ENCODE data around the gene POPDC3. TPM values are rescaled to one million over a fixed set of nuclear protein-coding genes. Genes with fewer than 3 reads are reported as not detected.

Gene POPDC3
- total RNA-seq, 1 donor from 2014 or later = 9.1 TPM

DNA sequence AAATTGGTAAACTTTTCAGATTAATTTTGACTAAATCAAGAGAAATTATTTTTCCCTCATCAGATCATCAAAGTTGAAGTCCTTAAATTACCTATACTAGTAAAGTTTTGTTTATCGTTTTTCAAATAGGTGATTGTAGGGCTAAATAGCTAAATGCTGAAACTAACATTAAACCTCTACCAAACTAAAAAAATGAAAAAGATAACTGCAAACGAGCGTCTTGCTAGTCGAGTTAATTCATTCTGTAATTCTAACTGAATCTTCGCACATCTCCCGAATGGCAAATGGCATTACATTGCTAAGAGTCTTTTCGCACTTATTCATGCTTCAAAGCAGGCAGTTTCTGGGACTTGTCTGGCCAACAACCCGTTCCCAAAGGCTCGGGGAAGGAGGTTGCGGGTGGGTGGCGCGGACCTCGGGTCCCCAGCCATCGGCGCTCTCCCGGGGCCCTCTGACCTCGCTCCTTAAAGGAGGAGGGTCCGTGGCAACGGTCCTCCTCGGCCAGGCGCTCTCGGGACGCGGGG, 43.8 kb downstream of the POPDC3 start:
- Mint-ChIP-seq H3K27me3 (ENCODE audit: low read depth, unreplicated experiment) (peaks cover 7% of the 10 kb centered on the region), H3K27ac (ENCODE audit: unreplicated experiment) (no peak overlapping the region), H3K36me3 (ENCODE audit: low read depth, unreplicated experiment) (no peaks in the 10 kb centered on the region), H3K4me1 (ENCODE audit: low read depth, unreplicated experiment) (no peaks in the 10 kb centered on the region), H3K9me3 (ENCODE audit: unreplicated experiment) (no peaks in the 10 kb centered on the region), H3K4me3 (ENCODE audit: unreplicated experiment) (peak overlapping the region; percentile 84)
- Histone ChIP-seq H3K27ac (ENCODE audit: low read depth, low read length) (peak overlapping the region; percentile 66), H3K4me1 (ENCODE audit: insufficient read depth, low read length) (no peaks in the 10 kb centered on the region), H3K4me3 (ENCODE audit: insufficient read depth, low read depth, low read length) (peak overlapping the region; percentile 78), H4K20me1 (ENCODE audit: insufficient read depth, low read length) (no peaks in the 10 kb centered on the region), H3K27me3 (ENCODE audit: insufficient read depth, low read length) (no peaks in the 10 kb centered on the region), H3K36me3 (ENCODE audit: insufficient read depth, low read length) (no peaks in the 10 kb centered on the region), H3K9me3 (ENCODE audit: insufficient read depth, low read depth, low read length) (no peaks in the 10 kb centered on the region), H2AFZ (ENCODE audit: low read depth, low read length) (peak overlapping the region; percentile 80), H3K4me2 (ENCODE audit: low read length) (peak overlapping the region; percentile 97), H3K9ac (ENCODE audit: low read length) (peak overlapping the region; percentile 82), H3K79me2 (ENCODE audit: insufficient read depth, low read length) (peaks cover 3% of the 10 kb centered on the region)
- FAIRE-seq (no peak), DNase-seq (ENCODE audit: low read depth) (peak; percentile 27)
- no peak for TF ChIP-seq EZH2 (IDR thresholded peaks at IDR 0.05; ENCODE audit: insufficient read depth, low read length)
- TF ChIP-seq, protein P1, sequence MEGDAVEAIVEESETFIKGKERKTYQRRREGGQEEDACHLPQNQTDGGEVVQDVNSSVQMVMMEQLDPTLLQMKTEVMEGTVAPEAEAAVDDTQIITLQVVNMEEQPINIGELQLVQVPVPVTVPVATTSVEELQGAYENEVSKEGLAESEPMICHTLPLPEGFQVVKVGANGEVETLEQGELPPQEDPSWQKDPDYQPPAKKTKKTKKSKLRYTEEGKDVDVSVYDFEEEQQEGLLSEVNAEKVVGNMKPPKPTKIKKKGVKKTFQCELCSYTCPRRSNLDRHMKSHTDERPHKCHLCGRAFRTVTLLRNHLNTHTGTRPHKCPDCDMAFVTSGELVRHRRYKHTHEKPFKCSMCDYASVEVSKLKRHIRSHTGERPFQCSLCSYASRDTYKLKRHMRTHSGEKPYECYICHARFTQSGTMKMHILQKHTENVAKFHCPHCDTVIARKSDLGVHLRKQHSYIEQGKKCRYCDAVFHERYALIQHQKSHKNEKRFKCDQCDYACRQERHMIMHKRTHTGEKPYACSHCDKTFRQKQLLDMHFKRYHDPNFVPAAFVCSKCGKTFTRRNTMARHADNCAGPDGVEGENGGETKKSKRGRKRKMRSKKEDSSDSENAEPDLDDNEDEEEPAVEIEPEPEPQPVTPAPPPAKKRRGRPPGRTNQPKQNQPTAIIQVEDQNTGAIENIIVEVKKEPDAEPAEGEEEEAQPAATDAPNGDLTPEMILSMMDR (IDR thresholded peaks at IDR 0.05; ENCODE audit: insufficient read depth, low read depth, low read length) = no peak

DNA sequence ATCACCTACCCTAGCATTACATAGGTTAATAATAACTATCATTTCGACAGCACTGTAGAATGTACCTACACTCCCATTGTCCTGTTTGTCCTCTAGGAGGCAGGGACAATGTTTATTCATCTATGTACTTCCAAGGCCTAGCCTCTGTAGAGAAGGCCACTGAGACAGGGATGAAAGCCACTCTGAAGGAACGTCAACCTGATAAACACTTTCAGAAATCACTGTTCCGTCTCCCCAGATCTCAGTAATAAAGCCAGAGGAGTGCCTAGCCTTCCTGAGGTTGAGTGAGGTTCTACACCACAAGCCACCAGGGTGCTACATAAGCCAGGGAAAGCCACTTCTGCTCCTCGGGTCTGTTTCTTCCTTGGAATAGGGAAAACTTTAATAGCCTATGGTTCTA, 44.8 kb downstream of the POPDC3 start:
- DNase-seq (ENCODE audit: low read depth) (peak; percentile 25), FAIRE-seq (no peak)
- no peak overlapping the region for H3K9ac ChIP-seq (ENCODE audit: low read length)
- H3K4me1 ChIP-seq (ENCODE audit: insufficient read depth, low read length) = no peaks in the 10 kb centered on the region
- H3K79me2 ChIP-seq (ENCODE audit: insufficient read depth, low read length) = peaks cover 3% of the 10 kb centered on the region
- no peak overlapping the region for H3K27ac Mint-ChIP-seq (ENCODE audit: unreplicated experiment)
- H3K9me3 ChIP-seq (ENCODE audit: insufficient read depth, low read depth, low read length) = no peaks in the 10 kb centered on the region
- H3K27ac ChIP-seq (ENCODE audit: low read depth, low read length) = no peak overlapping the region
- TF ChIP-seq, protein P1 (IDR thresholded peaks at IDR 0.05; ENCODE audit: insufficient read depth, low read depth, low read length) = peak; percentile 23
- no peak for TF ChIP-seq EZH2 (IDR thresholded peaks at IDR 0.05; ENCODE audit: insufficient read depth, low read length)
- H3K36me3 ChIP-seq (ENCODE audit: insufficient read depth, low read length) = no peaks in the 10 kb centered on the region
- peak overlapping the region; percentile 27 for H3K4me2 ChIP-seq (ENCODE audit: low read length)
- H3K4me1 Mint-ChIP-seq (ENCODE audit: low read depth, unreplicated experiment) = no peaks in the 10 kb centered on the region
- no peaks in the 10 kb centered on the region for H3K36me3 Mint-ChIP-seq (ENCODE audit: low read depth, unreplicated experiment)
- no peak overlapping the region for H2AFZ ChIP-seq (ENCODE audit: low read depth, low read length)
- no peaks in the 10 kb centered on the region for H4K20me1 ChIP-seq (ENCODE audit: insufficient read depth, low read length)
- peak overlapping the region; percentile 84 for H3K4me3 Mint-ChIP-seq (ENCODE audit: unreplicated experiment)
- H3K9me3 Mint-ChIP-seq (ENCODE audit: unreplicated experiment) = no peaks in the 10 kb centered on the region
- H3K4me3 ChIP-seq (ENCODE audit: insufficient read depth, low read depth, low read length) = no peak overlapping the region
- peaks cover 7% of the 10 kb centered on the region for H3K27me3 Mint-ChIP-seq (ENCODE audit: low read depth, unreplicated experiment)
- no peaks in the 10 kb centered on the region for H3K27me3 ChIP-seq (ENCODE audit: insufficient read depth, low read length)

DNA sequence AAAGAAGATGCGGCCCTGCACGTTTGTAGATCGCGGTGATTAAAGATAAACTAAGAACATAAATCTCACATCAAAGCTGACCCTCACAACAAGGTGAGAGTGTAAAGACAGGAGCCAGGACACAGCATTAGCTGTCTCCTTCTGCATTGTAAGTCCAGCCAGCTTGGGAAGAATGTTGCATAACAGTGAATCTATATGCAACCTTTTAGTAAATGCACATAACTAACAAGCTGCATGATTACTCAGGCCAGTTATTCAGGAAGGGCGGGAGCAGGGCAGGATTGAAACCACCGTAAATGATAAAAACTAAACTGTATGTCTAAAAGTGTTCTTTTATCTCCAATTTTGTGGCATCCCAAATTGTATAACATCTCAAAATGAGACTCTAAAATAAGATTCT, 57.1 kb downstream of the POPDC3 start:
- no peak overlapping the region for H3K27ac Mint-ChIP-seq (ENCODE audit: unreplicated experiment)
- Histone ChIP-seq H4K20me1 (ENCODE audit: insufficient read depth, low read length) (no peaks in the 10 kb centered on the region), H2AFZ (ENCODE audit: low read depth, low read length) (no peak overlapping the region), H3K9ac (ENCODE audit: low read length) (no peak overlapping the region), H3K27me3 (ENCODE audit: insufficient read depth, low read length) (no peaks in the 10 kb centered on the region), H3K4me2 (ENCODE audit: low read length) (no peak overlapping the region), H3K79me2 (ENCODE audit: insufficient read depth, low read length) (no peaks in the 10 kb centered on the region), H3K9me3 (ENCODE audit: insufficient read depth, low read depth, low read length) (no peaks in the 10 kb centered on the region), H3K36me3 (ENCODE audit: insufficient read depth, low read length) (no peaks in the 10 kb centered on the region), H3K4me3 (ENCODE audit: insufficient read depth, low read depth, low read length) (no peak overlapping the region), H3K27ac (ENCODE audit: low read depth, low read length) (no peak overlapping the region), H3K4me1 (ENCODE audit: insufficient read depth, low read length) (no peaks in the 10 kb centered on the region)
- H3K4me1 Mint-ChIP-seq (ENCODE audit: low read depth, unreplicated experiment) = no peaks in the 10 kb centered on the region
- TF ChIP-seq, protein P1 (IDR thresholded peaks at IDR 0.05; ENCODE audit: insufficient read depth, low read depth, low read length) = no peak
- no peak for TF ChIP-seq EZH2 (IDR thresholded peaks at IDR 0.05; ENCODE audit: insufficient read depth, low read length)
- DNase-seq (ENCODE audit: low read depth) (no peak), FAIRE-seq (no peak)
- no peak overlapping the region for H3K4me3 Mint-ChIP-seq (ENCODE audit: unreplicated experiment)
- peaks cover 7% of the 10 kb centered on the region for H3K36me3 Mint-ChIP-seq (ENCODE audit: low read depth, unreplicated experiment)
- no peaks in the 10 kb centered on the region for H3K27me3 Mint-ChIP-seq (ENCODE audit: low read depth, unreplicated experiment)
- no peaks in the 10 kb centered on the region for H3K9me3 Mint-ChIP-seq (ENCODE audit: unreplicated experiment)
